GM21447 (cell line): ENCODE results near the gene PARP4.
A peak's percentile ranks its signal among the peaks of the same experiment; 100 is the strongest.
"Not testable (repeated sequence)": the region's sequence is repeated elsewhere in the genome, so short reads cannot be mapped to it uniquely, and the experiment has no call there.

ENCODE experiments used
- ATAC-seq: cut with Tn5 transposase; IDR thresholded peaks from one replicate; pipeline ENCODE4 v1.9.1; 2021; ENCODE audit not compliant: unreplicated experiment

PARP4 gene

DNA sequence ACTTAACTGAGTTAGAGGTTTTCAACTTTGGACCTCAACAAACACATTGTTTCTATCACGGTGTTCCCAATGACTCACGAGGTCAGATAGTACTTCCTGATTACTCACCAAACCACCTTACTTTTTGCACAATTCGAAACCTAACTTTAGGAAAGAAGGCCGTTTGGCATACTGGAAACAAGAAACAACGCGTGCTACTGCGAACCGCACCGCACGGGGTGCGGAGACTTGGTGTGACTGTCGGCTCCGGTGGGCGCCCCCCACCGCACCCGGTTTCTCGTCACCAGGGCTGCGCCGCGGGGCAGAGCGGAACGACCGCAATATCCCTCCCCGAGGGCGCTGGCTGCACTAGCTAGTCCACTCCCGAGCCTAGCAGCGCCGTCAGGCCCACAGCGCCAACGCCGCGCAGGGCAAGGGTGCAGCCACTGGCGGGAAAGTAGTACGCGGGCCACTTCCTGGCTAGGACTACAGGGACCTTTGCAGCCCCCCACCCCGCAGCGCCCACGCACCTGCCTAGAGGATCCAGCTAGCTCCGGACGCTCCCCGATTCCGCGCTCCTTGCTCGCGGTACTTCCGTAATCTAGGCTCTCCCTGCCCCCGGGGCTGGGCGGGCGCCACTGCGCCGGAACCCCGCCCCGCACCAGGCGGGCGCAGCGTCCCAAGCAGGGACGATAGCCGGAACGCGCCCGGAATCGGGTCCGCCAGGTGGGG is at the start of gene PARP4:
TSS of gene PARP4 (minus strand) at position 582 of the 711 bp plus-strand sequence. CDS start 9,002 bp downstream, outside the sequence.
- ATAC-seq: peak; percentile 71

DNA sequence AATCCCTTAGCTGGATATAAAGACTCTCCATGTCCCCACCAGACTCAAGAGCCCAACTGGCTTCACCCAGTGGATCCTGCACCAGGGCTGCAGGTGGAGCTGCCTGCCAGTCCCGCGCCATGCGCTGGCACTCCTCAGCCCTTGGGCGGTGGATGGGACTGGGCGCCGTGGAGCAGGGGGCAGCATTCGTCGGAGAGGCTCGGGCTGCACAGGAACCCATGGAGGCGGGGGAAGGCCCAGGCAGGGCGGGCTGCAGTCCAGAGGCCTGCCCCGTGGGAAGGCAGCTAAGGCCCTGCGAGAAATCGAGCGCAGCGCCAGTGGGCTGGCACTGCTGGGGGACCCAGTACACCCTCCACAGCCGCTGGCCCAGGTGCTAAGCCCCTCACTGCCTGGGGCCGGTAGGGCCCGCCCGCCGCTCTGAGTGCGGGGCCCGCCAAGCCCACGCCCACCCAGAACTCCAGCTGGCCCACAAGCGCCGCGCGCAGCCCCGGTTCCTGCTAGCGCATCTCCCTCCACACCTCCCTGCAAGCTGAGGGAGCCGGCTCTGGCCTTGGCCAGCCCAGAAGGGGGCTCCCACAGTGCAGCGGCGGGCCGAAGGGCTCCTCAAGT is 48.1 kb upstream of the PARP4 start:
- ATAC-seq: not testable (repeated sequence)

DNA sequence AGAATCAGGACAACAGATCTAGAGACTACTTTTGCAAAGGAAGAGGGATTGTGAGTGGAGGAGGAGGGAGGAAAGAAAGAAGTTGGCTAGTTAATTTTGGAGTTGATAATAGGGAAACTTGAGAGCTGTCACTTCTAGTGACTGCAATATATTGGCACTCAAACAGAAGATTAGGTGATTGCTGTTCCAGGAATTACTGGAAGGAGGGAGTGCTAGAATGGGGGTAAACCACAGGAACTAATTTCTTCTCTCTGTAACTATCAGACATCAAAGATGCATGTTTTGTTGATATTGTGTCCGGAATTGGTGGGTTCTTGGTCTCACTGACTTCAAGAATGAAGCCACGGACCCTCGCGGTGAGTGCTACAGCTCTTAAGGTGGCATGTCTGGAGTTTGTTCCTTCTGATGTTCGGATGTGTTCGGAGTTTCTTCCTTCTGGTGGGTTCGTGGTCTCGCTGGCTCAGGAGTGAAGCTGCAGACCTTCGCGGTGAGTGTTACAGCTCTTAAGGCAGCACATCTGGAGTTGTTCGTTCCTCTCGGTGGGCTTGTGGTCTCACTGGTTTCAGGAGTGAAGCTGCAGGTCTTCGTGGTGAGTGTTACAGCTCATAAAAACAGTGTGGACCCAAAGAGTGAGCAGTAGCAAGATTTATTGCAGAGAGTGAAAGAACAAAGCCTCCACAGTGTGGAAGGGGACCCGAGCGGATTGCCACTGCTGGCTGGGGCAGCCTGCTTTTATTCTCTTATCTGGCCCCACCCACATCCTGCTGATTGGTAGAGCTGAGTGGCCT is 47.0 kb upstream of the PARP4 start:
- not testable (repeated sequence) for ATAC-seq

DNA sequence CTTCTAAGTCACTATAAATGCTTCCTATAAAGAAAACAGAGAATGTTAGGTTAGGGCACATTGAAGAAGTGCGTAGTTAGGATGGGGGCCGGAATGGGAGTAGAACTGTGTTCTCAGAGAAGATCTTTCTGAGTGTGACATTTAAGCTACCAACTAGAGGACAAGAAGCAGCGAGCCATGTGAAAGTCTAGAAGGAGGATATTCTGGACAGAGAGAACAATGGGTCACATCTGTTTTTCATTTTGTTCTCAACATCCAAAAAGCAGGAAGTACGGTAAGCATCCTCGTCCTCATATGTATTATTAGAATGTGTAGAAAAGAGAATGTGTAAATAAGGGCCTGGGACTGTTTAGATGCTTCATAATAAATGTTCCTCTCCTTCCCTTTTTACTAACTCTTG is 44.5 kb upstream of the PARP4 start:
- ATAC-seq: no peak

DNA sequence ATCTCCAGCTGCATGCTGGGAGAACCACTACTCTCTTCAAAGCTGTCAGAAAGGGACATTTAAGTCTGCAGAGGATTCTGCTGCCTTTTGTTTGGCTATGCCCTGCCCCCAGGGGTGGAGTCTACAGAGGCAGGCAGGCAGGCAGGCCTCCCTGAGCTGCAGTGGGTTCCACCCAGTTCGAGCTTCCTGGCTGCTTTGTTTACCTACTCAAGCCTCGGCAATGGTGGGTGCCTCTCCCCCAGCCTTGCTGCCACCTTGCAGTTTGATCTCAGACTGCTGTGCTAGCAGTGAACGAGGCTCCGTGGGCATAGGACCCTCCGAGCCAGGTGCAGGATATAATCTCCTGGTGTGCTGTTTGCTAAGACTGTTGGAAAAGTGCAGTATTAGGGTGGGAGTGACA is 41.3 kb upstream of the PARP4 start:
- not testable (repeated sequence) for ATAC-seq

DNA sequence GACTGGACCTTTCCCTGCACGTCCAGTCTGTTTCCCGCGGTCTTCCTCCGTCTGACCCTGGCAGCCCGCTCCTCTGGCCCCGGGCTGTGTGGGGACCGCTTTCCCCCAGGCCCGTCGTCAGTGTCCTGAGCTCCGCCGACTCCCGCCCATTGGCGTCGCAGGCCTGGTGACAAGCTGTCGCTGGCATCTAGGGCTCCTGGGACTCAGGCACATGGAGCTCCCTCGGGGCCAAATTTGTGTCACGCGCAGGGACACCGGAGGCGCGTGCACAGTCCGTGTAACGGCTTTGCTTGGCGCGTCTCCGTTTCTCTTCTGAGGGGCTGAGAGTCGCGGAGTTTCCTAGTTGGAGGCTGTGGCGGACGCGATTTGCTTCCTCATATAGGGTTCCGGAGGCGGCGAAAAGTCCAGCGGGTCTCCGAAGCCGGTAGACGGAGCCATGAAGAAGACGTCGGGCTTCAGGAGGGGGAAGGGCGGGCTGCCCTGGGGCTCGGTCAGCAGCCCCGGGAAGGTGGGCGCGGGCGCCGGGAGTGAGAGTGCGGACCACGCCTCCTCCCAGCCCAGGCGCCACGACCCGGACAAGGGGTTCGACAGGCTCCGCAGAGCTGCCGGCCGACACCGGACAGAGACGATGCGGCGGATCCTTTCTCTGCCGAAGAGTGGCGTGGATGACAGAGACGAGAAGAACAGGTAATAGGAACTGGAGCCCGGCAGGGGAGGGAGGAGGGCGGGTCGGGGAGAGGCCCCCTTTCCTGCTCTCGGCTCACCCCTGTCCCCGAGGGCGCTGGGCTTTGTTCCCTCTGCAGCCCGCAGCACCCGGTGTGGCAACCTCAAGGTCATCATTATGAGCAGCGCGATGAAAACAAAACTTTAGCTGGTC is 29.1 kb upstream of the PARP4 start:
- peak; percentile 51 for ATAC-seq

DNA sequence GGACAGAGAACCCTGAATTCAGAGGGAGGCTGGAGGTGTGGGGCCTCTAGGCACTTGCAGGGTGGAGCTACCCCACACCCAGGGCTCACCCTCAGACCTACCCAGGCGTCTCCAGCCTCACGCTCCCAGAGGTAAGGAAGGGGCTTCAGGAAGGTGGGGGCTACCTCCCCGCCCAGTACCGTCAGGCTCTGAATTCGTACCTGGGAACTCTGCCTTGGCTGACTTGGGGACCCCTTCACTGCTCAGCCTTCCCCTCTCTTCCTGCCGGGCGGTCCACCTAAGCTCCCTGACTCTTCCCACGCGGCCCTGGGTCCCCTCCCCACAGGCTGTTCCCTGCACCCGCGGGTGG is 28.5 kb upstream of the PARP4 start:
- no peak for ATAC-seq

DNA sequence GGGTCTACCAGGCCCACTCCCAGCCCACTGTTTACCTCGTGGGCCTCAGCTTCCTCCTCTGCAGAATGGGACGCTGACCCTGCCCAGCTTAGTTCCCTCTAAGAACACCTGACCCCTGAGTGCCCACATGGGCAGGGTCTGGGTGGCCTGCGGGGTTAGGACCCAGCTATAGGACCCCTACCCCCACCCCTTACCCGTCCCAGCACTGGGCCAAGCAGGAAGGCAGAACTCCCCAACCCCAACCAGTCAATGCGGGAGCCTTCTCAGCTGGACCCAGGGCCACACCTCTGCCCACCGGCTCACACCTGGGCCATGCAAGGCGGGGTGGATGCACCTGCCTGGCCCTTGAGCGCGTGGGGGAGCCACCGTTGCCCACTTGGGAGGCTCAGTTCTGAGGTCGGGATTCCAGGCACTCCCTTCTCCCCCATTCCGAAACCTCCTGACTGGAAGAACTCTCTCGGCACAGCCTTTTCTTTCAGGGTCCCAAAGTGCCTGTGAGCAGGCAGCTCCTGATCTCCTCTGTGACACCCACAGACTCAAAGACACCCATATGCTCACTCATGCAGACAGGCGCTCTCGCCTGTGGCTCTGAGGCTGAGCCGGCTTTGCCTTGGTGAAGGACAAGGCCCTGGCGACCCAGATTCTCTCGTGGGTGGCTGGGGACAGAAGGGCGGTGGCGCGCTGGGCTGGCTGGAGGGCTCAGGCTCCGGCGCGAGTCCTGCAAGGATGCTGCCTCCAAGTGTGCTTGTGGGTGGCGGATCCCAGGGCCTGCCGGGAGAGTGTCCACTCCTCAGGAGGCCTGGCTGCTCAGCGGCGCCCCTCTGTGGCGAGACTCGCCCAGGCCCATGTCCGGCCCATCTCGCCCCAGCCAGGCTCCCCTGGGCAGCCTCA is 27.9 kb upstream of the PARP4 start:
- no peak for ATAC-seq

DNA sequence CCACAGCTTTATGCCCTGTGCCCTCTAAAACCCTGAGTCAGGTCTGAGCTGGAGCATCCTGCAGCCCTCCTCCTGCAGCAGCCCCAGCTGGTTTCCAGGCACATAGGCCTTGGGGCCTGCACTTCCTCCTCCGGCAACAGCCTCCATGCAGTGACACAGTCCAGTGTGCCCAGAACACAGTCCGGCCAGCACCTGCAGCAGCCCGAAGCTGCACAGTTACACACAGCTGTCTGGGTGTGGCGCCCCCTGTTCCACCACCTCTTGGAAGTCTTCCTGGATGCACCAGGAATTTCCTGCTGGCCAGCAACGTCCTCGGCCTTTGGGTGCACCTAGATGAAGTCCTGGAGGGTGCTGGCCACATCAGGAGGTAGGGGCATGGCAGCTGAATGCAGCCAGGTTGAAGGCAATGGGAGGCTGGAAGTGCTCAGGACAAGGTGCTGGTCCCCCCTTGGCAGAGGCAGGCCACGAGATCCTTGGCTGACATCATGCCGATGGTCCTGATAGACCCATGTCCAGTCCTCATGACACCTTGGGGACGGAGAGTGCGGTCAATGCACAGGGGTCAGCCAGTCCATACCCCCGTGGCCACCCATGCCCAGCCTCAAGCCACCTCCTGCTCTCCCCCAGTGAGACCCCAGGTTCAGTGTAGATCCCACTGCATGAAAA is 27.1 kb upstream of the PARP4 start:
- ATAC-seq: no peak

DNA sequence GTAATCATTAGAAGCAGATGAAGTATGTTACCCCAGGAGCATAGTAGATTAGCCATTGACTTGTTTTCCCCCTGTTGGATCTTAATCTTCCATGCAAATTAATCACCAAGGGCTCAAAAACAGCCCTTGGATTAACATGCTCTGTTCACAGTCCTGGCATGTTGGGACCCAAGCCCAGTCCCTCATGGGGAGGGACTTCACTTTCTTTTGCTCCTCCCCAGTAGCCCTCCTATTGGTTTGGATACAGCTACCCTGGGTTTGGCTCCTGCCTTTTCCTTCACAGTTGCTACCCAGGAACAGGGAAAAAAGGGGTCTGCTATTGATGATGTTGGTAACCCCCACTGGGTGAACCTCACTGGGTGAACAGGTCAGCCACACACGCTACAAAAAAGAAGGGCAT is 16.9 kb upstream of the PARP4 start:
- ATAC-seq: no peak

DNA sequence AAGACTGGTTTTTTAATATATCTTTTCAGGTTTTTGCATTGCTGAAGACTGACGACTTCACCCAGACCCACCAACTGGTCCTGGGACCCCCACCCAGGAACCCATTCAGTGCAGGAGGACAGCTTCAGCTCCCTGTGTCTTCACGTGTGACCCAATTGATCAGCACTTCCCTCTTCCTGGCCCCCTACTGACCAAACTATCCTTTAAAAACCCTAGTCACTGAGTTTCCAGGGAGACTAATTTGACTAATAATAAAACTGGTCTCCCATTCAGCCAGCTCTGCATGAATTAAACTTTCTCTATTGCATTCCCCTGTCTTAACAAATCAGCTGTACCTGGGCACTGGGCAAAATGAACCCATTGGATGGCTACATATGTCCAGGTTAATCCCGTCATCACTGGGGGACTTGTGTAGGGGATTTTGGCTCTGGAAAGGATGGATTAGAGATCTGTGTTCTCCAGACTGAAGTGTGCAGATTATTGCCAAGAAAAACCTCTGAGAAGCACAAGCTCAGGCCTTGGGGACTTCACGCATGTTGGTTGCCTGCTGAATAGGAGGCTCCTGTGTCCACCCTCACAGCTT is 16.3 kb upstream of the PARP4 start:
- no peak for ATAC-seq

DNA sequence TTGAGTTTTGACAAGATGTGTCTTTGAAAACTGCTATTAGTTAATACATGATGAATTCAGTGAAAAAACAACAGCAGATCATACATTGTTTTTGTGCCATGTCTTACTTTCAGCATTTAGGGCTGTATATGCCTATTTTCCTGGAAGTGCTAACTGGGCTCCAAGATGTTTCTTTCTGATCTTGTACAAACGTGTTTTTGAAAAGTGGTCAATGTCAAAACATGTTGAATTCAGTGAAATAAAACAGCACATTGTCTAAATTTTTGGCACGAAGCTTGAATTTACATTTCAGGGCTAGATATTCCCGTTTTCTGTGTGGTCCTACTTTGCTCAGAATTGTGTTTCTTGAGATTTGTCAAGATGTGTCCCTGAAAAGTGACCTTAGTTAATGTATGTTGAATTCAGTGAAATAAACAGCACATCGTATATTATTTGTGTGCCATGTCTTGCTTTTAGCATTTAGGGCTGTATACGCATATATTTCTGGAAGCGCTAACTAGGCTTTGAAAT is 14.7 kb upstream of the PARP4 start:
- no peak for ATAC-seq

DNA sequence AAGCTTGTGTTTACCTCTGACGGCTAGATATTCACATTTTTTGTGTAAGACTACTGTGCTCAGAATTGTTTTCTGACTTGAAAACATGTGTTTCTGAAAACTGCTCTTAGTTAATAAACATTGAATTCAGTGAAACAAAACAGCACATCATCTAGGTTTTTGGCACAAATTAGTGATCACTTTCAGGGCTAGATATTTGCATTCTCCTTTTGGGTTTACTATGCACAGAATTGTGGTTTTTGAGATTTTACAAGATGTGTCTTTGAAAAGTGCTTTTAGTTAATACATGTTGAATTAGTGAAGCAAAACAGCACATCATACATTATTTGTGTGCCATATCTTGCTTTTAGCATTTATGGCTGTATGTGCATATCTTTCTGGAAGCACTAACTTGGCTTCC is 8.2 kb upstream of the PARP4 start:
- ATAC-seq: no peak

DNA sequence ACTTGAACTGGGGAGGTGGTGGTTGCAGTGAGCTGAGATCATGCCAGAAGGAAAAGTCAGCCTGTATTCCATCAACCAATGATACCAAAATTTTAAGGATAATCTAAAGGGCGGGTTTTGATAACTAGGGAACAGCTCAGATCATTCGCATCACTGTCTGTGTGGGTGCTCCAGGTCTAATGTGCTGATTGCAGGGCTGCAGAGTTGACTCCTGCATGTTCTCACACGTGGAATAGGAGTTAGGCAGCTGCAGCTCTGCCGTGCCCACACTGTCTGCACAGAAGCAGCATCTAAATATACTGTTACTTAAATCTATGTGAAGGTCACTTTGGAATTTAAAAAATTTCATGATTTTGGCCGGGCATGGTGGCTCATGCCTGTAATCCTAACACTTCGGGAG is 4.3 kb upstream of the PARP4 start:
- no peak for ATAC-seq

DNA sequence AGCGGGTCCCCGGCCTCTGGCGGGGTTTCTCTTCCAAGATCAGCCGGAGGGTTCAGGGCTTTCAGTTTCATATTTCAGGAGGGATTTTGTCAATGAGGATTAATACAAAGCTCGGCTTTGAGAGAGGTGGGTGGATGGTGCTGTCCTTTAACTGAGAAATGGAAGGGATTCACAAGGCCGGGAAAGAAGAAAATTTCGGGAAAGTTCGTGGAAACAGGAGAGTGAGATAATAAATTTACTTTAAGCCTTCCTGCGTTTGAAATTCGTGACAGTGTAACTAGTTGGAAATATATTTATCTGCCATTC is 283 bp upstream of the PARP4 start:
- ATAC-seq: no peak

DNA sequence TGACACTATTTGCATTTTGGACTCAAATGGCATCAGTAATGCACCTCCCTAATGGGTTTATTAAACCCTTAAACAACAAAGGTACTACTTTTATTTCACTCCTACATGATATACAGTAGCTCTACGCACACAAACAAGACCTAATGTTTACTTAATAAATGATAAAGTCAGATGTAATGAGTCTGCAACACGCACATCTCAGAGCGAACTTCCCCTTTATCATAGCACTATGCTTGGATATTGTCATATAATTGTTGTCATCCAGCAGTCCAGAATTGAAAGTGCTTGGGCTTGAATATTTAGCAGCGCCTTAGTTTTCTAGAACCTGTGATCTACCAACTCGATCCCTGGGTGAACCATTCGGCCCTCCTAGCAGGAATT is 772 bp downstream of the PARP4 start:
- ATAC-seq: peak; percentile 7

DNA sequence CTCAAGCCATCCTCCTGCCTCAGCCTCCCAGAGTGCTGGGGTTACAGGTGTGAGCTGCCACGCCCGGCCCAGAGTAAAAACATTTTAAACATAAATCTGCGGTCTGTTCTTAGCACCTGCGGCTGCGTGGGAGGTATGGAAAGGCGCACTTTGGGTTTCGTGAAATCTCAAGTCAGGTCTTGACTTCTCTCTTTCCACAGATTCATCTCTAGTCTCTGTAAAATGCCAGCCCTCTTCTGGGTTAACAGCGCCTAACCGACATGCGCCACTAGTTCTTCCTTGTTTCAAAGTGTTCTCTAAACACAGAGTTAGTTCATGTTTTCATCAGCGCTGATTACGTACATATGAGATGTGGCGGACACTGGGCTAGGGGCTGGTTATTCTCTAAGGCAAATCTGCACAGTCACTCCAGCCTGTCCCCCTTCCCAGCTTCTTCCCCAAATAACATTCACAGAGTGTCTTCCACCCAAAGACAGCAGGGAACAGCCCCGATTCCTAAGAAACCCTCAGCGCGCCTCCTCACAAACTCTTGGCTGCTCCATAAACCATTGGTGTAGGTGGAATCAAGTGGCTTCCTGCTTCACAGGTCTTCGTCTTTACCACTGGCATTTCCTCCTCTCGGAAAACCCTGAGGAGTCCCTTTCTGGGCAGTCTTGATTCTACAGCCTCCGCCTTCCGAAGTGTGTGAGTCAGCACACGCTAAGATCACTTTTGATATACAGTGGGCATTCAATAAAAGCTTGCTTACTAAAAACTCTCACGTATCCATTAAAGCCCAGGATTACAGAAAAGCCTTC is 1.4 kb downstream of the PARP4 start:
- ATAC-seq: peak; percentile 52

DNA sequence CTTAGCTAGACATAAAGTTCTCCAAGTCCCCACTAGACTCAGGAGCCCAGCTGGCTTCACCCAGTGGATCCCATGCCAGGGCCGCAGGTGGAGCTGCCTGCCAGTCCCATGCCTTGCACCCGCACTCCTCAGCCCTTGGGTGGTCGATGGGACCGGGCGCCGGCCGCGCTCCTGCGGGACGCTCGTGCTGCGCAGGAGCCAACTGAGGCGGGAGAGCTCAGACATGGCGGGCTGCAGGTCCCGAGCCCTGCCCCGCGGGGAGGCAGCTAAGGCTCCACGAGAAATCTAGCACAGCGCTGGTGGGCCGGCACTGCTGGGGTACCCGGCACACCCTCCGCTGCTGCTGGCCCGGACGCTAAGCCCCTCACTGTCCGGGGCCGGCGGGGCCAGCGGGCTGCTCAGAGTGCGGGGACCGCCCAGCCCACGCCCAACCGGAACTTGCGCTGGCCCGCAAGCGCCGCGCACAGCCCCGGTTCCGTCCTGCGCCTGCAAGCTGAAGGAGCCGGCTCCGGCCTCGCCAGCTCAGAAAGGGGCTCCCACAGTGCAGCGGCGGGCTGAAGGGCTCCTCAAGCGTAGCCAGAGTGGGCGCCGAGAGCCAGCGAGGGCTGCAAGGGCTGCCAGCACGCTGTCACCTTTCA is 5.8 kb downstream of the PARP4 start:
- ATAC-seq: no peak
